Right renal pelvis (tissue), 4 donors: Measurements from ENCODE around the gene ADD2. TPM values are rescaled to one million over a fixed set of nuclear protein-coding genes. Genes with fewer than 3 reads are reported as not detected.

Experiments used
- DNase-seq, 4 donors: peaks; one replicate each; pipeline ENCODE4 v3.0.0-alpha.2; 2013; ENCODE audit warnings: low read depth in 4 of 4, low spot score in 3 of 4, missing footprints in 1 of 4
- polyA plus RNA-seq, 4 donors: library from polyadenylated mRNA; unstranded; fragments of 120-200 nt; gene quantifications; one replicate each; pipeline ENCODE4 v1.2.1, GENCODE V29; 2013; ENCODE audit not compliant: insufficient read length in 4 of 4

Gene ADD2
- polyA plus RNA-seq, 4 donors = 5.0 to 5.6 (median 5.3) TPM

DNA sequence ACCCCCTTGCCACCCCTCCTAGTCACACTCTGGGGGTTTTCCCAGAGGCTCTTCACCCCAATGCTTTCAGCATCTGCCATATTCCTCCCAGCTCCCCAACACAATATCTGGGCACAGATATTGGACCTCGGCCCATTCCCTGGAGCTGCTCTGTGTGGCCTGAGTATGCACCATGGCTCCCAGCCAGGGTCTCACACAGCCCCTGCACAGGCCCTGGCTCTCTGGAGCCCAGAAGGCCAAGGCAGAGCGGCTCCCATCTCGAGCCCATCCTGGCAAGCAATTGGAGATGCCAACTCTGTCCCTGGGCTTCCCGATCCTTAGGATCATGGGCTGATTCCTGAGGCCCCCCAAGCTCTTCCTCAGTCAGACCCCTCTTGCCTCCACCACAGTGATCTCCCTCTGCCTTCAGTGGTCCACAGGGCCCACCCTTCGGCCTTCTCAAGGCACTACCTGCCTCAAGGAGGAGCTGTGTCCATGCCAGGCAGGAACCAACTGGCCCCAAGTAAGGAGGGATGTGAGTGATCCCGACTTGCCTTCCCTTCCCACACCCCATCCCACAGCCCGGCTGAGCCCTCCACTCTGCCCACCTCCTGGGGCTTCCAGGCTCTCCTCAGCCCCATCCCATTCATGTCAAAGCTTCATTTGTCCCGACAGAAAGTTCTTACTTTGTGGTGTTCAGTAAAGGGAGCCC, 62.7 kb downstream of the ADD2 start:
- DNase-seq = no peak

DNA sequence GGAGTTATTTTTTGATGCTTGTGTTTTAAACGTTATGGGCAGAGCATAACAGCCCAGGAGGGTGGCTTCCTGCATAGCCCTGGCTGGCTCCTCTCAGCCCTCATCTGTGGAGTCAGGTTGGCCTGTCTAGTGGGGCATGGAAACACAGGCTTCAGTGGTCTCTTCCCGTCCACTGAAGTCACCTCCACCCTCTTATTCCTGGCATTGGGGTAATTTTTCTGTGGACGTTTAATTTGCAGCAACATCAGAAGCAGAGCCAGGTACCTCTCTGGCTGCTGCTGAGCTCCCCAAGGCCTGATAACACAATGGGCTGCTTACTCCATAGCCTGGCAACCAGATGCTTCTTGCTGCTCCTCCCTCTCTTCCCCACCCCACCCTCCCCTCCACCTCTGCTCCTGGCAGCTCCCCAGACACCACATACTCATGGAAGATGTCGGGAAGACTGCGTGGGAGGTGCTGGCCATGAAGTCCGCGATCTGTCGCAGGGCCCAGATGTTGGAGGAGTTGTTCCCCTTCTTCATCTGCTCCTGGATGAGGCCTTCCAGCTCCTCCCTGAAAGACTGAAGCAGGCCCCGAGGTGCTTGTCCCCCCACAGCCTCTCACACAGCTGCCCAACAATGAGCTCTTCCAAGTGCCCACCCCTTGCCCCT, 64.0 kb downstream of the ADD2 start:
- no peak for DNase-seq

DNA sequence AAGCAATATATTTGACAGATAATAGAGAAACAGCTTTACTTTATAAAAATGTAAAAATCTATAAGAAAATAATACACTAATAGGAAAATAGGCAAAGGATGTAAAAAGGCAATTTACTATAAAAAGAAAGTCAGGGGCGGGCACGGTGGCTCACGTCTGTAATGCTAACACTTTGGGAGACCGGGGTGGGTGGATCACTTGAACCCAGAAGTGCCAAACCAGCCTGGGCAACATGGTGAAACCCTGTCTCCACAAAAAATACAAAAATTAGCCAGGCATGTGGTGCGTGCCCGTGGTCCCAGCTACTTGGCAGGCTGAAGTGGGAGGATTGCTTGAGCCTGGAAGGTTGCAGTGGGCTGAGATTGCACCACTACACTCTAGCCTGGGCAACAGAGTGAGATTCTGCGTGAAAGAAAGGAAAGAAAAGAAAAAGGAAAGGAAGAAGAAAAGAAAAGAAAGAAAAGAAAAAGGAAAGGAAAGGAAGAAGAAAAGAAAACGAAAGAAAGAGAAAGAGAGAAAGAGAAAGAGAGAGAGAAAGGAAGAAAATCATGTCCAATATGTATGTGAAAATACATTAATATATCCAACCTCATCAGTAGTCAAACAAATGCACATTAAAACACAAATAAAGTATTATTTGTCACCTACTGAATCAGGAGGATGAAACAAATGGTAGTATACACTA, 65.1 kb downstream of the ADD2 start:
- DNase-seq = no peak

DNA sequence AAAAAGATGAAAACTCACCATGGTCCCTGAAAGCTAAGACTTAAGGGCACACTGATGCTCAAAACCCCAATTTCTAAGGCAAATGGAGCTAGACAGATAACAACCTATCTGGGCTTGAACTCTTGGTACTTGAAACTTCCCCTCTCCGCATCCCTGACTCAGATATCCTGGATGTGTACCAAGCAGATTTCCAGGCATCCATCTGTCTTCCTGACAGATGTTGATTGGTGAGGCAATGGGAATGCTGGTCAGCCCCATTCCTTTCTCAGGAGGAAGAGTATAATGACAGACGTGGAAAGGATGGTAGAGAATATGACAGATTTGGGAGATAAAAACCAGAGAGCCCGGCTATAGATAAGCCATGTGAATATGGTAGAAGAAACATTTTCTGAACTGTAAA, 69.2 kb downstream of the ADD2 start:
- DNase-seq = no peak

DNA sequence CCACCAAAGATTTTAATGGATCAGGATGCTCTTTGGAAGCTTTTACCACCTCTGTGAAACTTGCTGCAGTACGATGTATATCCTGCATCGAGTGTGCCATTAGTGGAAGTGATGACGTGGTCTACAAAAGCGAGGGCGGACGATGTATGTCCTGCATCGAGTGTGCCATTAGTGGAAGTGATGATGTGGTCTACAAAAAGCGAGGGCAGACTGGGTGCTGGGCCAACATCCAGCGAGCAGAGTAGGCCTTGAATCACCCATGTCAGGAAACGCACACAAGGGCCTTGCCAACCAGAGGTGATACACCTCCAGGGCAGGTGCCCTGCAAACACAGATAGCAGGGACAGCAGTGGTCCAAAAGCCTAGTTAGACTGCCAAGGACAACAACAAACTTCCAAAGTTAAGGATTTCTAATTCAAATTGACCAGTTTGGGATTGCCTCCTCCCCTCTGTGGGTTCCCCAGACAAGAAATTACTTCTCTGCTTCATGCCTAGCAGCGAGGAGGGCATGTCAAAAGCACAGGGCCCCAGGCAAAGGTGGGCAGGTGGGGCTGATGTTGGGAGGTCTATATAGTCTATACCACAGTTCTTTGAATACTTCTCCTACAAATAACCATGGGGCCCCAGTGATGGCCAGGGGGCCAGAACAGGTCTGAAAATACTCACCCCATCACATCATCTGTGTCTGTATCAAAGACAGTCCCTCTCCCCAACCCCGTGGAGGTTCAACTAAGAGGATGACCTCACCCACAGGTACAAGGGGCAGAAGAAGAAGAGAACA, 70.2 kb downstream of the ADD2 start:
- no peak for DNase-seq

DNA sequence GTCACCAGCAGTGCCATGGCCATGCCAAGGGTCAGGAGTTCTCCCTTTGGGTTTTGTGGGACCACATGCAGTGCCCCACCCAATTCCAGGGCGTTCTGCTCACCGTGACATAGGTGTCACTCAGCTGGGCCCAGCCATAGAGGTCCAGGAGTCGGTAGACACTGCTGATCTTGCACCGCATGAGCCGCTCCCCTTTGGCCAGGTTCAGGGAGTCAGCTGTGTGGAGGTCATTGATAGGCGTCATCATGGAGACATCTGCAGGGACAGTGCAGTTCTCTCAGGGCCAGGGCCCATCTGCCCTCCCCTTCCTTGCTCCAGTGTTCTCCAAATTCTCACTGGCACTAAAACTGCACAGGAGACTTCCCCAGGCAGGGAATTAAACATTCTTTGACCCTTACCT, 71.9 kb downstream of the ADD2 start:
- DNase-seq = no peak

DNA sequence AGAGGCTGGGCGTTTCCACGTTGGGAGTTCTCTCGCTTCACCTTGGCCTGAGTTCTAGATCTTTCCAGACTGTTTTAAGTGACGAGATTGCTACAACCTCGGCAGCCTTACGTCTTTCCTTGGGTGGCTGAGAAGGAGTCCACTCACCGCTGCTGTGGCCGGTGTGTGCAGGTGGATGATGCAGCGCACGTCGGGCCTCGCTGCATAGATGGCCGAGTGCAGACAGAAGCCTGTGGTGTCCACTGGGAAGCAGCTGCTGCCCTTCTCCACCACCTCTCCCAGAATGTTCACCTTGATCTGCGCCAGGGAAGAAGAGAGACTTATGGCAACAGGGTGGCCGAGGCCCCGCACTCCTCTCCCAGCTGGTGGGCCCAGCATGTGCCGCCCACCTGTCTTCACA, 75.7 kb downstream of the ADD2 start:
- DNase-seq = no peak

DNA sequence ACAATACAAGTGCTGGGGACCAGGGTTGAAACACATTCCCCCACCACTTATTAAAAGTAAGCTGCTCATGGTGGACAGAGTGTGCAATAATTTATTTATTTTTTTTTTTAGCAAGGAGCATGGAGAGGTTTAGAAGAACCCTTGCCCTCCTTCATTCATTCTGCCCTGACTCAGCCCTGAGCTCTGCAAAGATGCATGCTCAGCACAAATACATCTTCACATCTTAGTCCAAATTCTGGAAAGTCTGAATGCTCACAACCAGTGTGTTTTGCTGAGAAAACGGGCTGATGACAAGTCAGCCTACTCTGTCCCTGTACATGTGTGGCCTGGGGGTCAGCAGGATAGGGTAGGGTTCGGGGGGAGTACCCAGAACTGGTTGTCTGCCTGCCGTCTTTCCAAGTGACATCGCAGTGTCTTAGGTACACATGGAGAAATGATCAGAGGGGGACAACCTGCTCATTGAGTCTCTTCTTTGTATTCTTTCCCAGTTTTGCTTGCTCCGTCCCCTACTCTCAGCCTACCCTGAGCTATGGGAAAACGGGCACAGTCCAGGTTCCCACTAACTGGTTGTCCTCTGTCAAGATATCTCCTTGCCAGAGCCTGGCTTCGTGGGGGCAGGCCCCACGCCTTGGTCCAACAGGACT, 76.4 kb downstream of the ADD2 start:
- DNase-seq = no peak

DNA sequence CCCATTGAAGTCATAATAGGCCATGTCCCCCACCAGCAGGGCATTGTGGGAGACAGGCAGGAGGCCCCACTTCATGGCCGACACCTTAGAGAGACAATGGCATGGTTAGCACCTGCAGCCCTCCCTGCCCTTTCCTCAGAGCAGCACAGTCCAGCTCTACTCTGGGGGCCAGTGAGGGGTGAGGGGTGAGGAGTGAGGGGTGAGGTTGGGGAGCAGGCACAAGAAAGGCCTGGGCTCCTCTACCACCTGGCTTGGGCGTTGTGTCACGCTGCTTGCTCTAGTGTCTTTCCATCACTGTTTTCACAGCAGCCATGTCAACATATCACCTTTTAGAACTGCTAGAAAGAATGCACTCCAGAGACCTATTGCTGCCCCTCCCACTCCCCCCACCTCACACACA, 77.2 kb downstream of the ADD2 start:
- no peak for DNase-seq

DNA sequence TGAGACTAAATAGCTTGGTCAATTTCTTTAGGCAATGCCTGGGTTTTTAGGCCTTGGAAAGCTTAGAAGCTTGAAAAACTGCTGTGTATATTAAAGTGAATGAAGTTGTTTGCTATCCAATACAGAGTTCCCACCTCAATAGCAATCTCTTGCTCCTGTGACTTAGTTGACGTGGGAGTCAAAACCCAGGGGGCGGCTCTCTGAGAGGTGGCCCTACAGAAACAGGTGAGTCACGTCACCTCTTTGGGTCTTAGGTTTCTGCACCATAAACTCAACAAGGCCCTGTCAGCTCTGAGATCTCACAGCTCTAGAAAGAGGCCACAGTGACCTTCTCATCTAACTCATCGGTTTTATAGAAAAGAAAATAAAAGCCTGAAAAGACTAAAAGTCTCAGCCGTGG, 79.6 kb downstream of the ADD2 start:
- no peak for DNase-seq

DNA sequence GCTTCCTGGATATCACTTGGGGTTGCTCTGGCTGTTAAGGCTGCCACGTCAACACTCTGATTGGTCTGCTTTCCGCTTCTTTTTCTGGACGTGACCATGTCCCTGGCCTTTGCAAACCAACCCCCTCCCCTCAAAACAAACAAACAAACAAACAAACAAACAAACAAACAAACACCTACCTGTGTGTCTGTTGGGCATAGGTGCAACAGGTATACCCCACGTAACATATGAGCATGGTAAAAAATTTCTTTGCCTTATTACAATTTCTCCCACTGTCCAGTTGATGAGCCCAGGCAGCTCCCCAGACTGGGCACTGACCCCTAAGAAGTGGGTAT, 80.6 kb downstream of the ADD2 start:
- no peak for DNase-seq

DNA sequence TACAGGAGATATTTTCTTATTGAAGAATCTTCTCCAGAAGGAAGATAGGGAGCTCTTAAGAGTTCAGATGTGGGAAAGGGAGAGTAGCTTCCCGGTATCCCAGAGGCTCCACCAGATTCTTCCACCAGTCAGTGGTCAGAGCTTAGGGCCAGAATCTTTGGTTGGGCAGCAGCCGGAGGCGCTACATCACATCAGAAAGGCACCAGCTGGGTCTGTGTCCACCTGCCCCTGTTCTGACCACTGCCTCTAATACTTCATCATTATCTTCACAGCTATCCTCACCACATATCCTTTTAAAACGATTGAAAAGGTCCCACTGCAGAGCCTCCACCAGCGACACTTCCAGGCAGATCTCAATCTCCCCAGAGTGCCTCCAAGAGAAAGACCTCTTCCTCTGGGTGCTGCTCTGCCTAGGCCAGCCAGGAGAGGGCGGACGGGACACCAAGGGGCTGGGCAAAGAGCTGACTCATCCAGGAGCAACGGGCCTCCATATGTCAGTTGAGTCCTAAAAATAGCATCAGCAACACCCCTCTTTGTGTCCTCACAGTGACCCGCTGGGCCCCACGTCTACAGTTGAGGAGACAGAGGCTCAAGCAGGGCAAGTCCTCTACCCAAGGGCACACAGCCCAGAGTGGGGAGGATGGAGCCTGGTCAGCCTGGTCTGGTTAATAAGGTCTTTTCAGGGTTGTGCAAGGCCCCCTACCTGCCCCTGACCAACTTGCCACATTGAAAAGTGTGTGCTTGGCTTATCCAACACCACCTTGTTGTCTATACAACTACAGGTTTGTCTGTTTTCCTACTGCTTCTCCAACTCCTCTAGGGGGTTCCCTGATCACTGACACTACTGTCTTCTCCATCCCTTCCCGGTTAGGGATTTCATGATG, 81.2 kb downstream of the ADD2 start:
- no peak for DNase-seq

DNA sequence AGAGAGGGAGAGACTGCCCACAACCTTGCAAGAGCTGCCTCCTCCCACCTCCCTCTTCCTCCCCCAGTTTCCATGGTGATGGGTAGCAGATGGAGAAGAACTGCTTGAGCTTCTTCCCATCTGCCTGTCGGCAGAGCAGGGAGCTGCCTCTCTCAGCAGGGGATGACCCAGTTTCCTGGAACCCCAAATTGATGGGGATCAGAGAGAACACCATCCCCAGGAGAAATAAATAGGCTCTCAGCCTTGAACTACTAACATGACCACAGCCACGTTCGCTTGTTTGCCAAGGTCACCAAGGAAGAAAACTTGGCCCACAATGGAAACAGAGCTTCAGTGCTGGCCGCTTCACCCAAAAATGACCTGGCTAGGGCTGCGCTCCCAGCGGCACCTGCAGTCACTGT, 82.2 kb downstream of the ADD2 start:
- no peak for DNase-seq

DNA sequence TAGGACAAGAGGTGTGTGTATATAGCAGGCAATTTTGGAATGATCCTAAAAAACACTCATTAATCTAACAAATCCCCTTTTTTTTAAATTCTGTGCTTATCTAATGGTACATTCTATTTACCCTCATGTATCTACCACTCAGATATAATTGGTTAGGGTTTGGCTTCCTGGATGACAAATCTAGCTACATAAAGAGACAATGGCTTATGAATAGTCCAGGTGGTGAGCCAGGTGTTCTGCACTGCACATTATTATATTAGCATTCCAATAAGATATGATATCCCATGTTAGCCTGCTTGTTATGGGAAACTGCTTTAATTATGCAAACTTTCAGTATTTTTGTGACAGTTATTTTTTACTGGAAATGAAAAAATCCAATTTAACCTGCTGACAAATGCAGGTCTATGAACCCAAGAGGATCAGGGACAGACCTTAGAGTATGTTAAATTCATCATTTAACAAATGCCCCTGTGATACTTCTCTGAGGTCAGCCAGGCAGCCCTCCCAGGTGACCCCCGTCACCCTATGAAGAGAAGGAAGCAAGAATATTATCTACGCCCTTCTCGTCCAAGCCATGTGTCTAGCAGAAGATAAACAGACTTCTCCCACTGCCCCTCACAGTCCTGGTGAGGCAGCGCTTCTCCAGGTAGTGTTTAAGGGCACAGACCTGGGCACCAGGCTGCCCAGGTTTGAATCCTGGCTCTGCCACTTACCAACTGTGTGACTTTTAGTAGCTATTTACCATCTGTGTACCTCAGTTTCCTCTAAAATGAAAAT, 83.0 kb downstream of the ADD2 start:
- DNase-seq = no peak

DNA sequence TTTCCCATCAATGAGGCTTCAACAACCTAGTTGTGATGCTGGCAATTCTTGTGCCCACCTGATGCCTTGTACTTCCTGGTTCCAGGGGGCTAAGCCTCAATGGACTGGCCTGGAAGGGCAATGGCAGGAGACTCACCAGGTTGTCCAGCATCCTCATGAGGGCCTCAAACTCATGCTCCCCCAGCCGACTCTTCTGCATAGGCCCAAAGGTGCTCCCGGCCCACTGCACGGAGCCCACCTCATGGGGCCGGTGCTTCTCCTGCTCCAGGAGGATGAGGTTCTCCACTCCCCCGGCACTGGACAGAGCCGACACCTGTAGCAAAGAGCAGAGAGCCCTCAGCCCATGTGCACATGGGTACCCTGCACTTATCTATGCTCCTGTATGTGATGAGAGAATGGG, 84.5 kb downstream of the ADD2 start:
- DNase-seq = no peak

DNA sequence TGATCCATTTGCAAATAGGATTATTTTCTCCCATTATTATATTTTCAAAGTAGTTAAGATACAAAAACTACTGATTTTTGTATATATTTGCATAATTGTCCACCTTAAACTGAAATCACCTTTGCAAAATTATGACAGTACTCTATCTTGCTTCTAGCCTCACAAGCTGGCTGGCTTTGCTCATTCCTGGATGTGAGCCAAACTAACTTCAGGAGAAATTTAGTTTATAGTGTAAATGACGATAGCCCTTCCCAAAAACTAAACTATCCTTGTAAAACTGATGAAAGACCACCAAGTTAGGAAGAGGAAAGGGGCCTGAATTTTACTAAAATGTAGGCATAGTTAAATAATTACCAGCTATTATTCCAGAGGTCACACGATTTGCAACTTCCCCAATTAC, 87.3 kb downstream of the ADD2 start:
- no peak for DNase-seq

DNA sequence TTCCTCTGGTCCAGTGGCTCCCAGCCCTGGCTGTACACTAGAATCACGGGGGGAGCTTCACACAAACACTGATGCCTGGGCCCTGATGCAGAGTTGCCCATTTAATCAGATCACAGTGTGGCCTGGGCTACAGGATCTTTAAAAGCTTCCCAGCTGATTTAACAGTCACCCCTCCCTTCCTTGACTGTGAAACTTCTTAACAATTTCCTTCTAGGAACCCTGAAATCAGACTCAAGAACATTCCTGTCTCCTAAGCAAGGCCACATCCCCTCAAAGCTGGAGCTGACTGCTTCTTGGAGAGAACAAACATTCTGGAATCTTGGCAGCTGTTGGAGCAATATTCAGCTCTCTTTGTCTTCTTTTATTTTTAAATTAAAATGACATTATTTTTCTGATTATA, 88.7 kb downstream of the ADD2 start:
- no peak for DNase-seq

DNA sequence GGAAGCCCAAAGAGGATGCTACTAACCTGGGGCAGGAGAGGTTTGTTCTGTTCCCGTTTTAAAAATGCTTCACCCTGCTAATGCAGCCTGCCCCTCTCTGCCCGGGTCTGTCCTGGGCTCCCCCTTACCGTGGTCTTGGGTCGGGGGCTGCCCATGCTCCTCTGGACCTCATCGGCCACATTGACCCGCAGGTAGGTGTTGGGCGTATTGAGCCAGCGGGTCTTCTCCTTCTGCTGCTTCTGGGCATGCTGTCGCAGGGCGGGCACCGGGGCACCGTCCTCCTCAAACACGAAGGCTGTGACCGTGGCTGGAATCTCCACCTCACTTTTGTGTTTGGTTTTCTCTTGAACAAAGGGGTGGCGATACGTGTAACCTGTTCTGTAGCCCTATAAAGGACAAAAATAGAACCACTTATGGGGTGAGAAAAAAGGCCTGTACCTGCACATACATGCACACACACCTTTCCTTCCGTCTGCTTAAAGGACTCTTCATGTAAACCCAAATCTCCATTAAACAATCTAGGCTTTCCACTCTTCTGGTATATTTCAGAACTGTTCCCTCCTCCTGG, 89.3 kb downstream of the ADD2 start:
- DNase-seq = no peak
